Mesodermal cell (in vitro differentiated cells): ENCODE data around the gene HSPB8.
"Not testable (repeated sequence)": the region's sequence is repeated elsewhere in the genome, so short reads cannot be mapped to it uniquely, and the experiment has no call there.

Experiments used
- H3K27ac ChIP-seq: 2 replicates; pipeline ENCODE4 v1.7.0; 2013; ENCODE audit warnings: mild to moderate bottlenecking, low read depth, low read length, moderate library complexity; ENCODE audit not compliant: severe bottlenecking
- H3K36me3 ChIP-seq: 2 replicates; pipeline ENCODE4 v1.7.1; 2013; ENCODE audit warnings: mild to moderate bottlenecking, low read length, moderate library complexity; ENCODE audit not compliant: control insufficient read depth, insufficient read depth
- H3K4me1 ChIP-seq: one replicate; pipeline ENCODE4 v1.7.1; 2013; ENCODE audit warnings: mild to moderate bottlenecking, low read length; ENCODE audit not compliant: insufficient read depth, control insufficient read depth, poor library complexity, severe bottlenecking
- H3K4me3 ChIP-seq: 2 replicates; pipeline ENCODE4 v1.7.0; 2013; ENCODE audit warnings: low read length, control low read depth, mild to moderate bottlenecking; ENCODE audit not compliant: insufficient read depth, poor library complexity, severe bottlenecking; ENCODE audit errors: extremely low read depth
- H3K9me3 ChIP-seq: 2 replicates; pipeline ENCODE4 v1.7.1; 2013; ENCODE audit warnings: mild to moderate bottlenecking, low read length, moderate library complexity; ENCODE audit not compliant: control insufficient read depth
- WGBS, 2 experiments: methylation state at CpG; one replicate each; pipeline ENCODE4 v1.1.5; 2013; ENCODE audit warnings: missing lambda C conversion rate in 2 of 2; ENCODE audit not compliant: insufficient coverage in 2 of 2; 5-methylcytosine and 5-hydroxymethylcytosine counted together

HSPB8 gene

GRCh38 chr12:119207063-119207560, 28.4 kb downstream of the HSPB8 start:
- no peaks in the 10 kb centered on the region for H3K36me3 ChIP-seq
- WGBS, 2 experiments, result 100% methylated on average over 1 of the region's 2 CpGs; no CpG with 5 or more reads in 1 of the 2 experiments
- no peaks in the 10 kb centered on the region for H3K4me1 ChIP-seq
- no peak overlapping the region for H3K27ac ChIP-seq
- H3K4me3 ChIP-seq, result no peak overlapping the region
- H3K9me3 ChIP-seq, result no peaks in the 10 kb centered on the region

- Histone ChIP-seq H3K4me3 (no peak overlapping the region), H3K27ac (no peak overlapping the region), H3K9me3 (no peaks in the 10 kb centered on the region), H3K4me1 (no peaks in the 10 kb centered on the region), H3K36me3 (no peaks in the 10 kb centered on the region)
- WGBS, 2 experiments, result 71% methylated on average over 5 to 6 of the region's 6 CpGs
Observed at GRCh38 chr12:119208626-119209061, 29.9 kb downstream of the HSPB8 start.

GRCh38 chr12:119211884-119212283, 33.2 kb downstream of the HSPB8 start:
- H3K27ac ChIP-seq, result no peak overlapping the region

GRCh38 chr12:119216084-119216483, 37.4 kb downstream of the HSPB8 start:
- Histone ChIP-seq H3K36me3 (no peaks in the 10 kb centered on the region), H3K4me3 (no peak overlapping the region), H3K9me3 (no peaks in the 10 kb centered on the region), H3K4me1 (no peaks in the 10 kb centered on the region), H3K27ac (no peak overlapping the region)
- WGBS, 2 experiments, result 92 to 98% methylated on average over 6 of the region's 7 CpGs

More at GRCh38 chr12:119211884-119212283, 33.2 kb downstream of the HSPB8 start:
- Histone ChIP-seq H3K9me3 (no peaks in the 10 kb centered on the region), H3K4me1 (no peaks in the 10 kb centered on the region), H3K4me3 (no peak overlapping the region), H3K36me3 (no peaks in the 10 kb centered on the region)
- 95 to 96% methylated on average over 9 to 11 of the region's 13 CpGs for WGBS, 2 experiments

GRCh38 chr12:119218875-119219274, 40.1 kb downstream of the HSPB8 start:
- not testable (repeated sequence) for H3K36me3 ChIP-seq, H3K27ac ChIP-seq, H3K4me3 ChIP-seq, H3K9me3 ChIP-seq, H3K4me1 ChIP-seq
- 67 to 73% methylated on average over 8 to 9 of the region's 9 CpGs for WGBS, 2 experiments

GRCh38 chr12:119222222-119222951, 43.7 kb downstream of the HSPB8 start:
- WGBS, 2 experiments, result 90 to 94% methylated on average over 2 to 3 of the region's 5 CpGs
- Histone ChIP-seq H3K4me3 (no peak overlapping the region), H3K4me1 (peaks cover 3% of the 10 kb centered on the region), H3K9me3 (no peaks in the 10 kb centered on the region), H3K27ac (no peak overlapping the region), H3K36me3 (no peaks in the 10 kb centered on the region)

GRCh38 chr12:119225454-119225853, 46.7 kb downstream of the HSPB8 start:
- Histone ChIP-seq H3K4me3 (no peak overlapping the region), H3K4me1 (peaks cover 5% of the 10 kb centered on the region), H3K9me3 (no peaks in the 10 kb centered on the region), H3K36me3 (no peaks in the 10 kb centered on the region), H3K27ac (no peak overlapping the region)
- WGBS, 2 experiments, result 66 to 76% methylated on average over 4 of the region's 4 CpGs

GRCh38 chr12:119227292-119227691, 48.6 kb downstream of the HSPB8 start:
- no peaks in the 10 kb centered on the region for H3K9me3 ChIP-seq
- WGBS, 2 experiments, result 92 to 95% methylated on average over 3 of the region's 3 CpGs
- H3K36me3 ChIP-seq, result no peaks in the 10 kb centered on the region
- H3K4me1 ChIP-seq, result peaks cover 5% of the 10 kb centered on the region
- no peak overlapping the region for H3K4me3 ChIP-seq
- no peak overlapping the region for H3K27ac ChIP-seq

GRCh38 chr12:119229205-119229604, 50.5 kb downstream of the HSPB8 start:
- 92% methylated on average over 2 of the region's 2 CpGs; no CpG with 5 or more reads in 1 of the 2 experiments for WGBS, 2 experiments

GRCh38 chr12:119229837-119230236, 51.1 kb downstream of the HSPB8 start:
- H3K27ac ChIP-seq, result no peak overlapping the region
- H3K36me3 ChIP-seq, result no peaks in the 10 kb centered on the region
- 21 to 50% methylated on average over 4 to 7 of the region's 9 CpGs for WGBS, 2 experiments
- H3K4me1 ChIP-seq, result peaks cover 5% of the 10 kb centered on the region
- H3K9me3 ChIP-seq, result no peaks in the 10 kb centered on the region
- H3K4me3 ChIP-seq, result no peak overlapping the region

More at GRCh38 chr12:119229205-119229604, 50.5 kb downstream of the HSPB8 start:
- H3K4me3 ChIP-seq, result no peak overlapping the region
- H3K9me3 ChIP-seq, result no peaks in the 10 kb centered on the region
- peaks cover 5% of the 10 kb centered on the region for H3K4me1 ChIP-seq
- H3K36me3 ChIP-seq, result no peaks in the 10 kb centered on the region
- H3K27ac ChIP-seq, result no peak overlapping the region

- Histone ChIP-seq H3K27ac (no peak overlapping the region), H3K36me3 (no peaks in the 10 kb centered on the region), H3K4me3 (no peak overlapping the region), H3K9me3 (no peaks in the 10 kb centered on the region), H3K4me1 (peaks cover 5% of the 10 kb centered on the region)
- WGBS, 2 experiments, result 98% methylated on average over 4 of the region's 5 CpGs
Observed at GRCh38 chr12:119230807-119231206, 52.1 kb downstream of the HSPB8 start.
